8988T (cell line): Measurements from ENCODE around the gene GRK1.

Experiments
- DNase-seq: peaks from one replicate; pipeline ENCODE4 v3.0.0; 2011

The GRK1 gene

DNA sequence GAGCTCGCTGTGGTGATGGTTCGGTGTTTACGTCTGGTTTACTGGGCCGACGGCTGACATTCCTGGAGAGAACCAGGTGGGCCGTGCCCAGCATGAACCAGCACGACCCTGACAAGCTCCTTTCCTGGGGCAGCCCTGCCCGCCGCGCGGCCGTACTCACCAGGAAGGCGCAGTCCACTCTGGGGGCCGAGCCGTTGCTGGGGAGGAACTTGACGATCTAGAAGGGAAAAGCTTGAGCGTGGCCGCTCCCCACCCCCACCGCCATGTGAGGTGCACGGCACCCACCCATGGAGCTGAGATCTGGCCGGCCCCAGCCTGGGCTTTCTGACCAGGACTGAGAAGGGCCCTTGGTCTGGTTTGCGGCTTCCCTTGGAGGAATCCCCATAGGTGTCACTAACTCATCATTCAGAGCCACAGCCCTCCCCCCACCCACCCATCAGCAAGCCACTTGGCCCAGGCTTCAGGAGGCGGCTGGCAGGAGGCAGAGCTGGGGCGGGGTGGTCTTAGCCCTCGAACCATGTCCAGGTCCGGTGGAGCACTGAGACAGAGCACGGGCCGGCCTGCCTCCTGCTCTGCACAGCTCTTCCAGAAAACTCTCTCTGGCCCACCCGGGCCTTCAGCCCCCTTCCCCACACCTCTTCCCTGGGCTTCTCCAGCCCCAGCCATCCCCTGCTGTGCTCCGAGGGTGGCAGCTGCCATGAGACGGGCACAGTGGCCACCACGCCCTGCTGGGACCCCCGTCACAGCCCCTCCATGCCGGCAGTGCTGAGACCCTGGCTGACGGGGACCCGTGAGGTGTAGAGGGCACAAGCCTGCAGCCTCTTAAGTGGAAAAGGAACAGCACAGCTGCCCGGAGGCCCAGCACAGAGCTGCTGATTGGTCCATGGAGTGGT lies 15.3 kb upstream of the GRK1 start:
- DNase-seq, result no peak

DNA sequence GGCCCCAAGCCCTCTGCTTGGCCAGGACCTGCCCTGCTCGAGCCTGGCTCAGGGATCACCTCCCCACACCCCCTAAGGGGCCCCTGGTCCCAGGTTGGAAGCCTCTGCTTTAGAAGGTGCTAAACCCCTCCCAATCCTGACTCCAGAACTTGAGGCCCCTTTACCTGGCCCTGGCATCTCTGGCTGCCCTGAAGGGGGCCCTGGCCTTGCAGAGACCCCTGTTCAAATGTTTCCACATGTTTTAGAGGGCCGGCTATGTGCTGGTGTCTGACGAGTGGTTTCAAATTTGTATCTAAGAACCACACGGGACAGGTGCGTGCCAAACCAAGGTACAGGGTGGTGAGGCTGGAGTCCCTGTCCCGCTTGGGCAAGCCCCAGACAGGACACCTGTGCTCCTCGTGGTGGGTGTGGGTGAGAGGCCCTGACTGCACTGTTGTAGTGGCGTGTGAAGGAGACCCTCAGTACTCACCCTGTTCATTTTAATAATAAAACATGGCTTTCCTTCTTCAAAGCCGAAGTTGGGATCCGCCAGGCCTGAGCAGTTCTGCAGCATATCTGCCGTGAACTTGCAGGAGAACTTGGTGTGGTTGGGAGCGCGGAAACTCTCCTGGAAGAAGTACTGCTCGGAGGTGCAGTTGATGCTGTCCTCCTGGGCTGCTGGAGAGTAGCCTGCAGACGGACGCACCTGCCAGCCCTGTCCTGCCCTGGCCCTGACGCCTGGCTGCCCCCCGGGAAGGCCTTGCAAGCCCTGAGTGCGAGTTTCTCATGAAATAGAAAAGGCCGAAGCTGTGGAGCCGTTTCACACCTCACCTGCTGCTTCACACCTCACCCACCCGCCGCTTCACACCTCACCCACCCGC lies 14.4 kb upstream of the GRK1 start:
- DNase-seq, result no peak

DNA sequence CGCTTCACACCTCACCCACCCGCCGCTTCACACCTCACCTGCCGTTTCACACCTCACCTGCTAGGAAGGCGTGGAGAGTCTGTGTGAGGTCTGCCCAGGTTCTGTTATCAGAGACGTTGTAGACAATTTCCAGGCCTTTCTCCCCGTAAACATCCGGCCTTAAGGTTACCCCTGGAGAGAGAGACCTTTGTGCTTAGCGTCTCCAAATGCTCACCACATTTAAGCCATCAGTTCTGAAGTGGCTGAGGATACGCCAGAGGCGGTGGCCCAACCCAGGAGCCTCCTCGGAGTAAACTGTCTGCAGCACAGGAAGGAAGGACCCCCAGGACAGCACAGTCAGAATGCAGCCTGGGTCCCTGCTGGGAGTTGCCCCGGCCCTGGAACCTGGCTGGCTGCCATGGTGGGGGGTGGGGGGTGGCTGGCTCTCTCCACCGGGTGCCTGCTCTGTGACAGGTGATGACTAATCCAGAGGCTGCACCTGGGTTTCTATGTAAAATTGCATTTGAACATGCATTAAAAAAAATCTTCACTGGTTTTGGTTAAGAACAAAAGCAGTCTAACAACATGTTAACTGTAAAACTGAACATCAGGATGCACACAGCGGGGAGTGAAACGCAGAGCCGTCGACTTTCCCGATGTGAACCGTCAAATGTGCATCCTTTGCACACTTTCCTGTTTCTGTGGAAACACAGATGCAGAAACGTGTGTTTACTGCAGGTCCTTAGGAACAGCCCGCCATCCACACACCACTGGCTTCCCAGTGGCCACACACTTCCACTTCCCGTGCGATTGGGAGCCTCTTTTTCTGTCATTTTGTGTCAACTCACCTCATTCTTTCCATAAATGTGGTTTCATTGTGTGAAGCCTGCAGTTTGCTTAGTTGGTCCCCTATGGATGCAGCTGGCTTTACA lies 13.5 kb upstream of the GRK1 start:
- DNase-seq, result no peak

DNA sequence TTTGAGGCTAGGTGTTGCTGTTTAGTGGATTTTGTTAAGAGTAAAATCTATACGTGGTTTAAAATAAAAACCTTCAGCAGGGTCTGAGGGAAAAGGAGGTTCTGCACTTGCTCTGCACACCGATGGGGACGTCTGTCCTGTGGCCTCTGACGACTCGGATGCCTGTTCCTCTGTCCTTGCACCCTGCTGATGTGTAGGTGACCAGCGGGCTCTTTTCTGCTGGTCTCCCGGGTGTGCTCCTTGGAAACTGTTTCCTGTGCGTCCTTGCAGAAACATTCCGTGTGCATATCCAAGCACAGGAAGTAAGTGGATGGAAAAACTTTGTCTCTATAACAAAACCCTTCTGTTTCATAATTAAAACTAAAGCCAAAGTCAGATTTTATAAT lies 12.9 kb upstream of the GRK1 start:
- no peak for DNase-seq

DNA sequence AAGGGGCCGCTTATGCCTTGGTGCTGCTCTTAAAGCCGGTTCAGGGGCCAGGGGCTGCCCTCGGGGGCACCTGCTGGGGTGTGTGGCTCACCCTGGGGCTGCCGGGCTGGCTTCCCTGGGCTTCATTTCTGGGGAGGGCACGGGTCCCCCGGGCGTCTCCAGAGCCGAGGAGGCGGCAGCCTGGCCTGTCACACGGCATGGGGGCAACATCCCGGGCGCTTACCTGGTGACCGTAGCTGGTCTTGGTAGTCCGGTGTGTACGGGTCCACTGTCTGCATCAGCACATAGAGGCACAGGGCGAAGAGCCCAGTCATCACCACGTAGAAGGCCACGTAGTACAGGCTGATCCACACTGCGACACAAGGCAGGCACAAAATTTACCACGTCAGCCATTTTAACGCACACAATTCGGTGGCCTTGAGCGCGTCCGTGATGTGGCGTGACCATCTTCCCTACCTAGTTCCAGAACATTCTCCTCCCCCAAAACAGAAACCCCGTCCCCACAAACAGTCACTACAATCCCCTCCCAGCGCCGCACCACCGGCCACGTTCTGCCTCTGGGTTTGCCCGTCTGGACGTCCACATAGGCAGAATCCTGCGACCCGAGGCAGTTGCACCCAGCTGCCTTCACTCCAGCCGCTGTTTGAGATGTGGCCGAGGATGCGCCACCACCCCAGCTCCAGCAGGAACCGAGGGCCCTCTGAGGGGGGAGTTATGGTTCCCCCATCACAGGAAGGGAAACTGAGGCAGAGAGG lies 12.3 kb upstream of the GRK1 start:
- no peak for DNase-seq

DNA sequence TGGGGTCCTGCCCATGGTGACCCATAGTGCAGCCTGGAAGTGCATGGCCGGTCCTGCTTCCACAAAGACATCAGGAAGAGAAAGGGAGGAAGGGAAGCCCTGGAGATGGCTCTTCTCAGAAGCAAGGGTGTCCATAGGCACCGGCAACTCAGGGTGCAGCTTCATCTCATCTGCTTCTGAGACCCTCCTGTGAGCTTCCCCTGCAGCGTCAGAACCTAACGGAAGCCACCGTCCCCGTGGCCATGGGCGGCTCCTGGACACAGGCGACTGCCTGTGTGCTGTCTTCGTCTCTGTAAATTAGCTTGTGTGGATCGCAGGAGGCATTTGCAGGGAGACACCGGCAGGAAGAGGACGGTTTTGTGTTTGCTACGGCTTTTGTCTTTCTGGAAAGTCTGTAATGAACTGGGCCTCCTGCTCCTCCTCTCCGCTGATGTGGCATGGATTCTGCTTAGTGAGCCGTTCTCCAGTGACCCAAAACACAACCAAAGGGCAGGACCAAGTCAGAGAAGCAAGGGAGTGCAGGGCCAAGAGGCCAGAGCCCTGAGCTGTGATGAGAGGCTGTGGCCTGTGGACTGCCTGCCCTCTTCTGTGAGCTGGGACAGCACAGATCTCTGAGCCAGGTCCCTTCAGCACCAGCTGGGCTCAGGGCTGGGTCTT lies 11.5 kb upstream of the GRK1 start:
- no peak for DNase-seq

DNA sequence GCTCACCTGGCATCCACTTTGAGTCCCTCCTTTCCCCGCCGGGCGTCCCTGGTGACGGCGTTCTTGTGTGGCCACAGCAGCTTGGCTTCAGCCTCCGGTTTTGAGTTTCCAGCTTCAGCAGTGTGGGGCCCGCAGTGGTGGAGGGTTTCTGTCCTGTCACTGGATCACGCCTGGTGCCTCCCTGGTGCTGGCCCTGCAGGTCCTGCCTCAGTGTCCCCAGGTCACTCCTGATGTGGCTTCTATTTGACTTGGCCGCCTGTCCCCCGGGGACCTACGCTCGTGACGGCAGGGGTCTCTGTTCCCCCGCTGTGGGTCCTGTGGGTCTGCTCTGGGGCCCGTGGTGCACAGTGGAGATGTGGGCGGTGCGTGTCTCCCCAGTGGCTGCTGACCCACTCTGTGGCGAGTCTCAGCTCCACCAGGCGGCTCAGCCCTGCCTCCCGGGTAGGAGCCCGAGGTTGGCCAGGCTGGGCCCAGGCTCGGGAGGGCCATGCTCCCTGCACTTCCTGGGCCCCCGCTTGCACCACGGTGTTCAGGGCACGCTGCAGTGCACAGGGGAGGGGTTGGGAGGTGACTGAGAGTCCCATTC lies 10.9 kb upstream of the GRK1 start:
- DNase-seq, result no peak

DNA sequence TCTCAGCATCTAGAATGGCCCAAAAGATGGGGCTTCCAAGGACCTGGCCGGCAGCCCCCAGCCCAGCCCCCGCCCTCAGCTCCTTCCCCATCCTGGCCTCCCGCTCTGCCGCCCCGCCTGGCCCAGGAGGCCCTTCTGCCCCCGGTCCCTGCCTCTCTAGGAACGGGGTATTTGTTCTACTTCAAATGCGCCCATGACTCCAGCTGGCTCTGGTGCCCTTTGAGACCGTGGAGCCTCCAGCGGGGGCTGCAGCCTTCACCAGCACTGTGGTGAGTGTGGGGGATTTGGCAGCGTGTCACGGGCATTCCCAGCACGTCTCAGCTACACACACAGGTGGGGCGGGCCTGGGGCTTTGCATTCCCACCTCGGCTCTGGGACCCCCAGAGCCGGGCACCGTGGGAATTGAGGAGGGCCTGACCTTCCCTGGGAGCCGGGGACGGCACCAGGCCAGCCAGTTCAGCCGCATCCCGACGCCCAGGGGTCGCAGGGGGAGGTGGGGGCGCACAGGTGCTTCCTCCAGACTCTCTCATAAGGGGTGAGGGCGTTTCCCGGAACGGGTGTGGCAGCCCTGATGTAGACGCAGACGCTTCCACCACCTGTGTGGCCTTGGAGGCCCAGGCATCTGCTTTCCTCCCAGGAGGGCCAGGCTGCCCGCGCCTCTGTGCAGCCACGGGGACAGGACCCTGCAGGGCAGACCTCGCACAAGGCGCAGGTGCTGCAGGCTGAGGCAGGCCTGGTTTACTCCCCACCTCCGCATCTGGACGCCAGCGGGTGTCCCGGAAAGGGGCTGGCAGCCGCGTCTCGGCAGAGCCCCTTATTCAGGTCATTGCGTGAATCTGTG lies 10.0 kb upstream of the GRK1 start:
- no peak for DNase-seq

DNA sequence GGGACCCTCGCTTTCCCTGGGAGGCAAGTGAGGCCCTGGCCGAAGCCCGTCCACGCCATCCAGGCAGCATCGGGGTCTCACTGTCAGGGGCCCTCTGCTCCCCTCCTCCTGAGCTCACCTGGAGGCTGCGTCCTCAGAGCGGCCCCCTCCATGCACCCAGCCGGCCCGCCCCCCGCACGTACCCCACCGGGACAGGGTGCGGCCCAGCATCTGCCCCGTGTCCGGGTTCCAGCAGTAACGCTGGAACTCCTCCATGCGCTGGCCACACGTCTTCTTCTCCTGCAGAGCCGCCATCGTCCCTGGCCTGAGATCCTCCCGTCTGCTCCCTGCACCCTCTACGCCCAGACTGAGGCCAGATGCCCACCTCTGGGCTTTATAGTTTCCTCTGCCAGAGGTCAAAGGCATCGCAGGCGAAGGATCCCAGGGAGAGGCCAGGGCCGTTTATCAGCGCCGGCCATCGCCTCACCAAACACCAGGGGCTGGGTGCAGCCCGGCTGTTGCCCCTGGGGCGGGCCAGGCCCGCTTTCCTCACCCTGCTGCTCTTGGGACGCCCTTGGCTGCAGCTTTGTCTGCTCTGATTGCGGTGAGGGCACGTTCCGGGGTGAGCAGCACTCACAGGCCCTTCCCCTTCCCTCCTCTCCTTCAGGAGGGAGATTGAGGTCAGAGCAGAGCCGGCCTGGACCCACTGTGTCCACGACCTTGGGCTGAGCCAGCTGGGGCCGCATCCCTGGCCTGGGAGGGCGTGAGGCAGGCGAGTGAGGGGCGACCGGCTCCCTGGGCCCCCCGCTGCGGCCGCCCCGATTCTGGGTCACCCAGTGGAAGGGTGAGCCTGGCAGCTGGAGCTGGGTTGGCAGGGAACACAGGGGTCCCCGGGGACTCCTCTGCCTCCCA lies 8.9 kb upstream of the GRK1 start, which contains the start of gene ATP4B:
ATP4B (minus strand) TSS at position 348 of the 891 bp plus-strand sequence; CDS start at position 294, 54 bp downstream.
- no peak for DNase-seq

DNA sequence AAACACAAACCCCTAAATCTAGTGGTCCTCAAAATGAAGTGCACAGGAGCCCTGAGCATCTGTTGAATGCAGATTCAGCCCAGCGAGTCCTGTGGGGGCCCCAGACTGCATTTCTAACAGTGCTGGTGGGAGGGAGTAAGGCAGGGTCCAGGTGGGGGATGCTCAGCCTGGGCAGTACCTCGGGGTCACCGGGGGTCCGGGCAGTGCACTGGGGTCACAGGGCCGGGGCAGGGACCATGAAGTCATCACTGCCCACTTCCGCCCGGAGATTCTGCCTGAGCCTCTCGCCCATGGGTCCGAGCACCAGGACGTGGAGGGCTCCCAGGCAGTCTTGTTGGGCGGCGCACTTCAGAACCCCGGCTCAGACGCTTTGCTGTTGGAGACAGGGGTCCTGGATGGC lies 8.2 kb upstream of the GRK1 start:
- DNase-seq, result no peak

DNA sequence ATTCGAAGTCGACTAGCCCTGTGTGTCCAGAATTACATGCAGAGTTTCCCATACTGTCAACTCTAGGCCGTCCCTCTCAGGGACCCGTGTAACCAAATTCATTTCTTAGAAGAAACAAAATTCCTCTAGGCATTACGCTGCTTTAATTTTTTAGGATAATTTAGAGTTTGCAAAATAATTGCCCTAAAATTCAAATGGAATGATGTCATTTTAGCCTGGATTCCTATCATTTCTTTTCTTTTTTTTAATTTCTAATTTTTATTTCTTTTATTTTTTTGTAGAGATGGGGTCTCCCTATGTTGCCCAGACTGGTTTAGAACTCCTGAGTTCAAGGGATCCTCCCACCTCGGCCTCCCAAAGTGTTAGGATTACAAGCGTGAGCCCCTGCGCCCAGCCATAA lies 7.7 kb upstream of the GRK1 start:
- no peak for DNase-seq

DNA sequence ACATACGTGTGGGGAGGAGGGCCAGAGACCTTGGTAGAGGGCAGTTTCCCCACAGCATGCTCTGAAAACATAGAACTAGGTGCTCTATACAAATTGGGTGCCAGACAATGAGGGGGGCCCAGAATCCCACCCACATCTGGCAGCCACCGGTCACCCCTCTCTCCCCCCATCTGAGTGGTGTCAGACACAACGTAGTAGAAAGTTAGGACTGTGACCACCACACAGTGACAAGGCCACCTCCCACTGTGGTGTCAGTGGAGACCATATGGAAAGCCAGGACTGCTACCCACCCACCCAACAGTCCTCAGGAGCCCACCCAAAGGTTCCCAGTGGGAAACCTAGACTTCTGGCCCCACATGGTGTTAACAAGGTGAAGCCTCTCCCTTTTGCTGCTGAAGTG lies 7.0 kb upstream of the GRK1 start:
- no peak for DNase-seq

DNA sequence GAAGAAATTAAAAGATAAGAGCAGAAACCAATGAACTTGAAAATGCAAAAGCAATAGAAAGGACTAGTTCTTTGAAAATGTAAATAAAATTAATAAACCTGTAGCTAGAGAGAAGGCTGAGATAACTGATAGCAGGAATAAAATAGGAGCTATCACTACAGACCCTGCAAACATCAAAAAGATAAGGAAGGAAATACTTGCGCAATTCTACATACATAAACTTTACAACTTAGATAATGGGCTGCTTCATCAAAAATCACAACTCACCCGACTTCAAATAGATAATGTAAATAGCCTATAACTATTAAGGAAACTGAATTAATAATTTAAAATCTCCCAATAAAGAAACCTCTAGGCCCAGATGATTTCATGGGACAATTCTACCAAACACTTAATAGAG lies 5.5 kb upstream of the GRK1 start:
- DNase-seq, result no peak

DNA sequence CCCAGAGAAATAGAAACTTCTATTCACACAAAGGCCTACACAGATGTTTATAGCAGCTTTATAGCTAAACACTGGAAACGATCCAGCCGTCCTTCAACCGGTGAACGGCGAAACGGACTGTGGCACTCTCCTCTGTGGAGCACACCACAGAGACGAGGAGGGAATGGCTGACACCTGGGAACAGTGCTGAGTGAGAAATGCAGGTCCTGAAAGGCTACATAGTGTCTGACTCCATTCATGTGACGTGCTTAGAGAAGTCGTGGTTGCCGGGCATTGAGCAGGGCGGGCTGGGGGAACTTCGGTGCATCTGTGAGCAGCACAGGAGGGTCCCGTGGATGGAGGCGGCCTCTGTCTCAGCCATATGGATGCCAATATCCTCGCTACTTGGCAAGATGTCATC lies 3.1 kb upstream of the GRK1 start:
- no peak for DNase-seq

DNA sequence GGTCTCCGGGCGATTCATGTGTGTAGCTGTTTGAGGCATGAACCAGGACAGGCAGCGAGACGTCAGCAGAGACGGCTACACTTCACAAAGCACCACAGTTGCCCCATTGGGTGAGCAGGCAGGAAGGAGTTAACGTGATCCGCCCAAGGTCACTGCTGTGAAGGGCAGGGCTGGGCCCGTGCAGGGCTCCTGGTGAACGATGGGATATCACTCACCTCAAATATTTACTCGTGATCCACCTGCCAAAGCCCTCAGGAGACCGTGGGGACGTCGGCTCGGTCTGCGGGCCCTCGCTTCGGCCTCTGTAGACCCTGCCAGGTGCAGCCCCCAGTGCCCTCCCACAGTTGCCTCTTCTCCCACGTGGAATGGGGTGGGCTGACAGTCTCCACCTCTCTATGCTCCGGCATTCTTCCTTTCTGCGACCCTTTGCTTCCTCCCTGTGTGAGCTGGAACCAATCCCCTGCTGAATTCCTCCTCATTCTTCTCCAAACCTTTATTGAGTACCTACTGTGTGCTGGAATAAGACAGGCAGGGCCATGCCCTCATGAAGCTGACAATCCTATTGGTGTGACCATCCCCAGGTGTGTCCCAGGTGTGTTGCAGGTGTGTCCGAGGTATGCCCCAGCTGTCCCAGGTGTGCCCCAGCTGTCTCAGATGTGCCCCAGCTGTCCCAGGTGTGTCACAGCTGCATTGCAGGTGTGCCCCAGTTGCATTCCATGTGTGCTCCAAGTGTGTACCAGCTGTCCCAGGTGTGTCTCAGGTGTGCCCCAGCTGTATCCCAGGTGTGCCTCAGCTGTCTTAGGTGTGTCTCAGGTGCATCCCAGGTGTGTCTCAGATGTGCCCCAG lies 2.0 kb upstream of the GRK1 start:
- DNase-seq, result no peak

DNA sequence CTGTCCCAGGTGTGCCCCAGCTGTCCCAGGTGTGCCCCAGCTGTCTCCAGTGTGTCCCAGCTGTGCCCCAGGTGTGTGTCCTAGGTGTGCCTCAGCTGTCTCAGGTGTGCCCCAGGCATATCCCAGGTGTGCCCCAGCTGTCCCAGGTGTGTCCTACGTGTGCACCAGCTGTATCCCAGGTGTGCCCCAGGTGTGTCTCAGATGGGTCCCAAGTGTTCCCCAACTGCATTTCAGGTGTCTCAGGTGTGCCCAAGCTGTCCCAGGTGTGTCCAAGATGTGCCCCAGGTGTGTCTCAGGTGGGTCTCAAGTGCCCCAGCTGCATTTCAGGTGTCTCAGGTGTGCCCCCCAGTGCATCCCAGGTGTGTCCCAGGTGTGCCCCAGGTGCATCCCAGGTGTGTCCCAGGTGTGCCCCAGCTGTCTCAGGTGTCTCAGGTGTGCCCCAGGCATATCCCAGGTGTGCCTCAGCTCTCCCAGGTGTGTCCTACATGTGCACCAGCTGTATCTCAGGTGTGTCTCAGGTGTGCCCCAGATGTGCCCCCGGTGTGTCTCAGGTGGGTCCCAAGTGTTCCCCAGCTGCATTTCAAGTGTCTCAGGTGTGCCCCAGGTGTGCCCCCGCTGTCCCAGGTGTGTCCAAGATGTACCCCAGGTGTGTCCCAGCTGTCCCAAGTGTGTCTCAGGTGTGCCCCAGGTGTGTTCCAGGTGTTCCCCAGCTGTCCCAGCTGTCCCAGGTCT lies 1.3 kb upstream of the GRK1 start:
- no peak for DNase-seq

DNA sequence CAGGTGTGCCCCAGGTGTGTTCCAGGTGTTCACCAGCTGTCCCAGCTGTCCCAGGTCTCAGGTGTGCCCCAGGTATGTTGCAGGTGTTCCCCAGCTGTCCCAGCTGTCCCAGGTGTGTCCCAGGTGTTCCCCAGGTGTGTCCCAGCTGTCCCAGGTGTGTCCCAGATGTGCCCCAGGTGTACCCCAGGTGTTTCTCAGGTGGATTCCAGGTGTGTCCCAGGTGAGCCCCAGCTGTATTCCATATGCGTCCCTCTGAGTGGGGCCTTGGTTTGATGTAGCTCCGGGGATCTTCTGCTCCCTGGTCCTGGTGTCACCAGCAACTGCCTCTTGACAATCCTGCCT lies 719 bp upstream of the GRK1 start:
- DNase-seq, result no peak
